VCaP (cell line): ENCODE data around the gene HIGD1A.

Experiments used
- H3K27ac ChIP-seq: fragments of 450-650 bp; 2 replicates; pipeline ENCODE4 v1.5.1; 2017
- TF ChIP-seq, protein P1 (sequence below): fragments of 450-650 bp; conservative IDR thresholded peaks from 2 replicates; pipeline ENCODE4 v1.5.1; 2017; ENCODE audit warnings: mild to moderate bottlenecking, moderate library complexity

HIGD1A gene

DNA sequence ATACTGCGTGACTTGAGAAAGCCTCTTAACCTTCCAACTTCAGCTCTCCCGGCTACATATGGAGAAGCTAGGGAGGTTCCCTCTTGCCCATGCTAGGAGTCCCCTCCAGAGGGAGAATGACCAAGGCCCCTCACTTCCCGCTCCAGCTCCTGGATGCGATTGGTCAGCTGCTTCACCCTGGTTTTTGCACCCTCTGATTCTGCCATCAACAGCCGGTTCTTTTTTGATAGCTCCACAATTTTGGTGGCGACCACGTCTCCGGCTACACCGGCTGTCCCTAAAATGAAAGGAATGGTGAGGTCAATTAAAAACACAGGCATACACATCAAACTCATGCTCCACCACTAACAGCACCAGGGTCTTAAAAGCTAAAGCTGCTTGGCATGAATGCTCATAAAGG is 51.8 kb downstream of the HIGD1A start:
- TF ChIP-seq, protein P1, sequence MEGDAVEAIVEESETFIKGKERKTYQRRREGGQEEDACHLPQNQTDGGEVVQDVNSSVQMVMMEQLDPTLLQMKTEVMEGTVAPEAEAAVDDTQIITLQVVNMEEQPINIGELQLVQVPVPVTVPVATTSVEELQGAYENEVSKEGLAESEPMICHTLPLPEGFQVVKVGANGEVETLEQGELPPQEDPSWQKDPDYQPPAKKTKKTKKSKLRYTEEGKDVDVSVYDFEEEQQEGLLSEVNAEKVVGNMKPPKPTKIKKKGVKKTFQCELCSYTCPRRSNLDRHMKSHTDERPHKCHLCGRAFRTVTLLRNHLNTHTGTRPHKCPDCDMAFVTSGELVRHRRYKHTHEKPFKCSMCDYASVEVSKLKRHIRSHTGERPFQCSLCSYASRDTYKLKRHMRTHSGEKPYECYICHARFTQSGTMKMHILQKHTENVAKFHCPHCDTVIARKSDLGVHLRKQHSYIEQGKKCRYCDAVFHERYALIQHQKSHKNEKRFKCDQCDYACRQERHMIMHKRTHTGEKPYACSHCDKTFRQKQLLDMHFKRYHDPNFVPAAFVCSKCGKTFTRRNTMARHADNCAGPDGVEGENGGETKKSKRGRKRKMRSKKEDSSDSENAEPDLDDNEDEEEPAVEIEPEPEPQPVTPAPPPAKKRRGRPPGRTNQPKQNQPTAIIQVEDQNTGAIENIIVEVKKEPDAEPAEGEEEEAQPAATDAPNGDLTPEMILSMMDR, result no peak
- H3K27ac ChIP-seq, result no peak overlapping the region

DNA sequence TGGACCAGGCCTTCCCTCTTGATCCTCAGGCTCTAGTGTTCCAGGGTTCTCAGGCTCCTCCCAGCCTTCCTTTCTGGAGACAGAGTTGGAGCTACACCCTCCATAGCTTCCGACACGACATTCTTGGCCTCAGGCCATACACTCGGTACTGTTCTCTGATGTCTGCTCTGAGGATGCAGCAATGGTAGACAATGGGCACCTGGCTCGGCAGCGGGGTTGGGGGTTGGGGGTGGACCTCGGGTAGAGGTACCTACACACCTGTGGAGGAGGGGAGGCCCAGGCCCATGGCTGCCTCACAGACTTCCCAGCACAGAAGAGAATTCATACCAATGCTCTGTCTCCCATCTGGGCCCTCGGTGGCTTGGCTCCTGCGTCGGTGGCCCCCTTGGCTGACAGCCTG is 52.7 kb downstream of the HIGD1A start:
- no peak overlapping the region for H3K27ac ChIP-seq
- TF ChIP-seq, protein P1, result no peak

DNA sequence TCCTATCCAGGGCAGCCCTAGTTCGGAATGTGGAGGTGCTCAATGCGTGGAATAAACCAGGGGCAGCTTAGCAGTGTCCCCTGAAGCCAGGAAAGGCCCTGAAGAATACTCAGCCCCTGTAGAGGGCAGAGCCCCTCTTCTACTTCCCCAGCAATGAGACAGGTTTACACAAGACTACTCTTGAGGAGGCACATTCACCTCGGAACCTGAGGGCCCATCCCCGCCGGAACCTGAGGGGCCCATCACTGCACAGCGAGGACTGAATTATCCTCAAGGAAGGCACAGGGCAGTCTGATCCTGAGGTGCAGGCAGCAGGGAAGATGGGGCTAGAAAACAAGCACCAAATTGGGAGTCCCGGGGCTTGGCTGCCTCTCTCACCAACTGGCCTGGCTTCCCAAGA is 53.5 kb downstream of the HIGD1A start:
- no peak overlapping the region for H3K27ac ChIP-seq
- TF ChIP-seq, protein P1, result no peak

DNA sequence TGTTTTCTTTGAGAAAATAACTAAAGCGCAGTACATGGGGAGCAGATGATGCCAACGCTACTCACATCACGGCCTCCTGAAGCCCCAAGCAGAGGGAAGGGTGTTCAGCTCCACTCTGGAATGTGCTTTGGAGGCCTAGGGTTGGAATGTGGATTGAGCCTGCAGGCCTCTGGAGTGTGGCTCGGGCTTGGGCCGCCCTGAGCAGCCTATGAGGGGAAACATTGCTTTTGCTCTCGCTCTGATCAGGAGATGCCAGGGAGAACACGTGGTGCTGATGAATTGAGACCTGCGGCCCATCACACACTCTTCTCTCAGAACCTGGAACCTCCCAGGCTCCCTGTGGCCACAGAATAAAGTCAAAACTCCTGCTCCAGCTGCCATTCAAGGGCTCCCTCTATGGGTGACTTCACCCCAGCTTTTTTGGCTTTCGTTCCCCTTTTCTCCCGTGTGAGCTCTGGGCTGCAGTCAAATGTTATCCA is 54.5 kb downstream of the HIGD1A start:
- no peak overlapping the region for H3K27ac ChIP-seq
- TF ChIP-seq, protein P1, result peak; percentile 18; the same call in 1 of the 2 replicates

DNA sequence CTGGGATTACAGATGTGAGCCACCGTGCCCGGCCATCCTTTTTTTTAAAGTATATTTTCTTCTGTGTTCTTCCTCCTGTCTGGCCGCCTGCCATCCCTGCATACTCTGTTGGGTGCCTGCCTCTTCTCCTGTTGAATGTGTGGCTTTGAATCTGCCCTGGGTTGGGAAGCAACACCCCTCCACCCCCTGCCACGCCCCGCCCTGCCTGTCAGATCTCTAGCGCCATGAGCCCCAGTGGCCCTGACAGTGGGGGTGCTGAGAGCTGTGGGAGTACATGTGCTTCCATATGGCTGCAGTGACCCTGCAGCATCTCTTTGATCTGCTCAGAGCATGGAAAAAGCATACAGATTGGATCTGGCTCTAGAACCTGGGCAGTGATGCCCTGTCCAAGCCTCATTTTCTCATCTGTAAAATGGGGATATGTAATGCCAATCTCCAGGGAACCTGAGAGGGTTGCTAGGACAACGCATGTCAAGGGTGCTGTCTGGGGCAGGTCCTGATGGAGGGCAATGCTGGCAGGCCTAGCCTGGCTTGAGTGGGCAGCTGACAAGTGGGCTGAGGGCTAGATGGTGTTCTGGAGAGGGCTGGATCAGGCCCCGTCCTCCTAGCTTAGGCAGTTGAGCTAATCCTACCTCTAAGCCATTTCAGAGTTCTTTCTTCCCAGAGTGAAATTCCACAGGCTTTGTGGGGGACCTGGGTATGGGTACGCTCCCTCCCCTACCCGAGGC is 55.1 kb downstream of the HIGD1A start:
- TF ChIP-seq, protein P1, result no peak

DNA sequence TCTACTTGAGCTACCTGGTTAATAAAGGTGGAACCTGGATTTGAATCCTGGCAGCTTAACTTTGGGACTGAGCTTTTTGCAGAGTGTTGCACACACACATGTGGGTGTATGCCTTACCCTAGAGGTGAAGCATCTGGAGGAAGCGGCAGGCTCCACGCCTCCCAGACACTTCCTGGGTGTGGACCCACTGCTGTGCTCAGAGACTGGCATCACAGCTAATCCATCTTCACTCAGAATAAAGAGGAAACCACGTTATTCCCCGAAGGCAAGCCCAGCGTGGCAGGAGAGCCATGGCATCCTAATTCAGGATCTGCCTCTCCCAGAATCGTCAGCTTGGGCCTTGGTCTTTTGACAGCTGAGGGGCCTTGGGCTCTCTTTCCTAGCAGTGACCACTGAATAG is 56.7 kb downstream of the HIGD1A start:
- H3K27ac ChIP-seq, result peak overlapping the region; percentile 80; the same call in 1 of the 2 replicates
- TF ChIP-seq, protein P1, result no peak

More for the DNA sequence above, 55.1 kb downstream of the HIGD1A start:
- H3K27ac ChIP-seq, result no peak overlapping the region

DNA sequence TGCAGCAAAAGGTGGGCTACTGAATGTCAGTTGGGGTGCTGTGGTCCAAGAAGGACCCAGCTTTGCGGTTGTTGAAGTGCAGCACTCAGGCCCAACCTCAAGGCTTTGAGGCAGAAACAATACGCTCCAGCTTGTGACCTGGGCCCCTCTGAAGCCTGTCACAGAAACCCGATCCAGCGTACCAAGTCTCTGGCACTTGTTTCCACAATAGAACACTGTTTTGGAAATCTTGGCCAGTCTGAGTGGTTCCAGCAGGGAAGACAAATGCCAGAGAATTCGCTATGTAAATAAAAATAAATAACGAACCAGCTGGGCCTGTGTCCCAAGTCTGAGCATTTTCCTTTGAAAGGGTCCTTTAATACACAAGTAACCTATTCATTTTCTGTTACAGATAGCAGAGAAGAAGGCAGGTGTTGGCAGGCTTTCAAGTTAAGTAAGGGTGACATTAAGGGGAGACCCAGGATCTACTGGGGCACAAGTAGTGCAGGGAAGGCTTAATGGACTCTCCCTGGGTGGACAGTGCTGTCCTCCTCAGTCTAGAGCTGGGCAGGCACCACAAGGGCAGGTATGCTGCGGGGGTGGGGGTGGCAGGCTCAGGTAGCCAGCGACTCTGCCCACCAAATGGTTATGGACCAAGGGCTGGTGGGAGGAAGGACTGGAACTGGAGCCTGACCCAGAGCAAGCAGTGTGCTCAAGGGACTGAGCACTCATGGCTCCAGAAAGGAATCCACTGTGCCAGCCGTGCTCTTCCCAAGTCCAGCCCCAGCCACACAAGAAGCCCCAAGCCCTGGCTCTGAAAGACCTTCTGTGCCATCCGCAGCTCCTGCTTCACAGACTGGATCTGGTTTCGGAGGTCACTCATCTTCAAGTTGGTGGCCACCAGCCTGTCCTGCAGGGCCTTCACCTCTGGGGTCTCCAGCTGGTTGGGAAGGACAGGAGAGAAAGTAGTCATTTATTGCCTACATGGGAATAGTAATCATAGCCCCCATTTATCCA is 57.5 kb downstream of the HIGD1A start:
- TF ChIP-seq, protein P1, result no peak

More for the DNA sequence above, 57.5 kb downstream of the HIGD1A start:
- H3K27ac ChIP-seq, result peak overlapping the region; percentile 80
